ENCODE results near the gene EXOC4. TPM values are rescaled to one million over a fixed set of nuclear protein-coding genes. Genes with fewer than 3 reads are reported as not detected.
A peak's percentile ranks its signal among the peaks of the same experiment; 100 is the strongest.

The EXOC4 gene
- total and polyA plus RNA-seq, 2 of the 13 experiments (the other 11 are each of a cell fraction or from before 2014, with no cell fraction given), result 22.5 to 39.0 TPM

GRCh38 chr7:133815611-133816210 lies 562.8 kb downstream of the EXOC4 start (continued):
- TF ChIP-seq ZSCAN21 (CRISPR knock-in tag; IDR thresholded peaks at IDR 0.05; ENCODE audit: borderline replicate concordance) (no peak), CEBPB (IDR thresholded peaks at IDR 0.05; ENCODE audit: borderline replicate concordance, low read depth, low read length) (peak; percentile 41; the same call in 1 of the 2 replicates), ZNF660 (CRISPR knock-in tag; IDR thresholded peaks at IDR 0.05; ENCODE audit: borderline replicate concordance, low read depth) (no peak), ZNF879 (CRISPR knock-in tag; IDR thresholded peaks at IDR 0.05) (no peak), ELF3 (CRISPR knock-in tag; IDR thresholded peaks at IDR 0.05) (peak; percentile 59), MEIS2 (CRISPR knock-in tag; IDR thresholded peaks at IDR 0.05) (0 out of 2 replicates have a peak, but pooled peaks have one; percentile 31), ZNF558 (CRISPR knock-in tag; IDR thresholded peaks at IDR 0.05; ENCODE audit: borderline replicate concordance) (no peak), RELA (CRISPR knock-in tag; IDR thresholded peaks at IDR 0.05) (no peak), FLYWCH1 (CRISPR knock-in tag; IDR thresholded peaks at IDR 0.05) (no peak), ATAD3A (CRISPR knock-in tag; IDR thresholded peaks at IDR 0.05) (no peak), YY1 (IDR thresholded peaks at IDR 0.05; ENCODE audit: insufficient read depth, insufficient replicate concordance, low read depth, low read length) (no peak), ZBTB1 (CRISPR knock-in tag; IDR thresholded peaks at IDR 0.05; ENCODE audit: borderline replicate concordance) (no peak), CBX2 (IDR thresholded peaks at IDR 0.05; ENCODE audit: low read depth, low read length) (no peak), CBX2 (CRISPR knock-in tag; IDR thresholded peaks at IDR 0.05; ENCODE audit: low read depth) (no peak), ZNF543 (CRISPR knock-in tag; IDR thresholded peaks at IDR 0.05) (0 out of 2 replicates have a peak, but pooled peaks have one; percentile 39), ZNF30 (CRISPR knock-in tag; IDR thresholded peaks at IDR 0.05) (no peak), HOXA9 (CRISPR knock-in tag; IDR thresholded peaks at IDR 0.05; ENCODE audit: borderline replicate concordance) (no peak), FOXO1 (CRISPR knock-in tag; IDR thresholded peaks at IDR 0.05) (peak; percentile 73), BRF2 (CRISPR knock-in tag; IDR thresholded peaks at IDR 0.05) (no peak), SALL1 (CRISPR knock-in tag; IDR thresholded peaks at IDR 0.05) (peak; percentile 97)
- TF ChIP-seq, protein P1, sequence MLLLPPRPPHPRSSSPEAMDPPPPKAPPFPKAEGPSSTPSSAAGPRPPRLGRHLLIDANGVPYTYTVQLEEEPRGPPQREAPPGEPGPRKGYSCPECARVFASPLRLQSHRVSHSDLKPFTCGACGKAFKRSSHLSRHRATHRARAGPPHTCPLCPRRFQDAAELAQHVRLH (CRISPR knock-in tag; IDR thresholded peaks at IDR 0.05; ENCODE audit: borderline replicate concordance, low read depth), result 0 out of 2 replicates have a peak, but pooled peaks have one; percentile 43
- TF ChIP-seq, protein P2, sequence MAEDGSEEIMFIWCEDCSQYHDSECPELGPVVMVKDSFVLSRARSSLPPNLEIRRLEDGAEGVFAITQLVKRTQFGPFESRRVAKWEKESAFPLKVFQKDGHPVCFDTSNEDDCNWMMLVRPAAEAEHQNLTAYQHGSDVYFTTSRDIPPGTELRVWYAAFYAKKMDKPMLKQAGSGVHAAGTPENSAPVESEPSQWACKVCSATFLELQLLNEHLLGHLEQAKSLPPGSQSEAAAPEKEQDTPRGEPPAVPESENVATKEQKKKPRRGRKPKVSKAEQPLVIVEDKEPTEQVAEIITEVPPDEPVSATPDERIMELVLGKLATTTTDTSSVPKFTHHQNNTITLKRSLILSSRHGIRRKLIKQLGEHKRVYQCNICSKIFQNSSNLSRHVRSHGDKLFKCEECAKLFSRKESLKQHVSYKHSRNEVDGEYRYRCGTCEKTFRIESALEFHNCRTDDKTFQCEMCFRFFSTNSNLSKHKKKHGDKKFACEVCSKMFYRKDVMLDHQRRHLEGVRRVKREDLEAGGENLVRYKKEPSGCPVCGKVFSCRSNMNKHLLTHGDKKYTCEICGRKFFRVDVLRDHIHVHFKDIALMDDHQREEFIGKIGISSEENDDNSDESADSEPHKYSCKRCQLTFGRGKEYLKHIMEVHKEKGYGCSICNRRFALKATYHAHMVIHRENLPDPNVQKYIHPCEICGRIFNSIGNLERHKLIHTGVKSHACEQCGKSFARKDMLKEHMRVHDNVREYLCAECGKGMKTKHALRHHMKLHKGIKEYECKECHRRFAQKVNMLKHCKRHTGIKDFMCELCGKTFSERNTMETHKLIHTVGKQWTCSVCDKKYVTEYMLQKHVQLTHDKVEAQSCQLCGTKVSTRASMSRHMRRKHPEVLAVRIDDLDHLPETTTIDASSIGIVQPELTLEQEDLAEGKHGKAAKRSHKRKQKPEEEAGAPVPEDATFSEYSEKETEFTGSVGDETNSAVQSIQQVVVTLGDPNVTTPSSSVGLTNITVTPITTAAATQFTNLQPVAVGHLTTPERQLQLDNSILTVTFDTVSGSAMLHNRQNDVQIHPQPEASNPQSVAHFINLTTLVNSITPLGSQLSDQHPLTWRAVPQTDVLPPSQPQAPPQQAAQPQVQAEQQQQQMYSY (CRISPR knock-in tag; IDR thresholded peaks at IDR 0.05), result no peak
- TF ChIP-seq, protein P3, sequence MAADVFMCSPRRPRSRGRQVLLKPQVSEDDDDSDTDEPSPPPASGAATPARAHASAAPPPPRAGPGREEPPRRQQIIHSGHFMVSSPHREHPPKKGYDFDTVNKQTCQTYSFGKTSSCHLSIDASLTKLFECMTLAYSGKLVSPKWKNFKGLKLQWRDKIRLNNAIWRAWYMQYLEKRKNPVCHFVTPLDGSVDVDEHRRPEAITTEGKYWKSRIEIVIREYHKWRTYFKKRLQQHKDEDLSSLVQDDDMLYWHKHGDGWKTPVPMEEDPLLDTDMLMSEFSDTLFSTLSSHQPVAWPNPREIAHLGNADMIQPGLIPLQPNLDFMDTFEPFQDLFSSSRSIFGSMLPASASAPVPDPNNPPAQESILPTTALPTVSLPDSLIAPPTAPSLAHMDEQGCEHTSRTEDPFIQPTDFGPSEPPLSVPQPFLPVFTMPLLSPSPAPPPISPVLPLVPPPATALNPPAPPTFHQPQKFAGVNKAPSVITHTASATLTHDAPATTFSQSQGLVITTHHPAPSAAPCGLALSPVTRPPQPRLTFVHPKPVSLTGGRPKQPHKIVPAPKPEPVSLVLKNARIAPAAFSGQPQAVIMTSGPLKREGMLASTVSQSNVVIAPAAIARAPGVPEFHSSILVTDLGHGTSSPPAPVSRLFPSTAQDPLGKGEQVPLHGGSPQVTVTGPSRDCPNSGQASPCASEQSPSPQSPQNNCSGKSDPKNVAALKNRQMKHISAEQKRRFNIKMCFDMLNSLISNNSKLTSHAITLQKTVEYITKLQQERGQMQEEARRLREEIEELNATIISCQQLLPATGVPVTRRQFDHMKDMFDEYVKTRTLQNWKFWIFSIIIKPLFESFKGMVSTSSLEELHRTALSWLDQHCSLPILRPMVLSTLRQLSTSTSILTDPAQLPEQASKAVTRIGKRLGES (CRISPR knock-in tag; IDR thresholded peaks at IDR 0.05; ENCODE audit: borderline replicate concordance), result no peak

All from HepG2 (cell line).